Stimulated activated memory B cell treated with anti-CD40 and anti-IgM and Interleukin-4, amounts not matched to agents 10 μg/mL and 1 μg/mL and 100 μg/mL, for 72 hours (primary cell): ENCODE measurements around the gene RAB11FIP3.
"Not testable (repeated sequence)": the region's sequence is repeated elsewhere in the genome, so short reads cannot be mapped to it uniquely, and the experiment has no call there.

Experiments
- ATAC-seq: fragments of 150-1000 bp; cut with Tn5 transposase; 2 replicates; pipeline ENCODE4 v1.10.0; 2021
- H3K27ac Mint-ChIP-seq: one replicate; pipeline ENCODE4 v1.8.0; 2022; ENCODE audit warnings: mild to moderate bottlenecking, mixed read lengths
- H3K27me3 Mint-ChIP-seq: one replicate; pipeline ENCODE4 v1.8.0; 2022; ENCODE audit warnings: mixed read lengths
- H3K36me3 Mint-ChIP-seq: one replicate; pipeline ENCODE4 v1.8.0; 2022; ENCODE audit warnings: mixed read lengths
- H3K4me1 Mint-ChIP-seq: one replicate; pipeline ENCODE4 v1.8.0; 2022; ENCODE audit warnings: mixed read lengths
- H3K4me3 Mint-ChIP-seq: one replicate; pipeline ENCODE4 v1.8.0; 2022; ENCODE audit warnings: mild to moderate bottlenecking, moderate library complexity, mixed read lengths
- H3K9me3 Mint-ChIP-seq: one replicate; pipeline ENCODE4 v1.8.0; 2022; ENCODE audit warnings: mixed read lengths

The RAB11FIP3 gene

GRCh38 chr16:460787-461186 lies 35.3 kb downstream of the RAB11FIP3 start:
- Mint-ChIP-seq H3K4me1 (peaks cover 6% of the 10 kb centered on the region), H3K36me3 (peaks cover 30% of the 10 kb centered on the region), H3K27me3 (no peaks in the 10 kb centered on the region), H3K9me3 (no peaks in the 10 kb centered on the region), H3K27ac (no peak overlapping the region), H3K4me3 (no peak overlapping the region)
- ATAC-seq, result no peak

GRCh38 chr16:463071-463470 lies 37.6 kb downstream of the RAB11FIP3 start:
- no peak for ATAC-seq
- H3K4me1 Mint-ChIP-seq, result peaks cover 13% of the 10 kb centered on the region
- no peak overlapping the region for H3K4me3 Mint-ChIP-seq
- H3K36me3 Mint-ChIP-seq, result peaks cover 30% of the 10 kb centered on the region
- no peak overlapping the region for H3K27ac Mint-ChIP-seq
- H3K9me3 Mint-ChIP-seq, result no peaks in the 10 kb centered on the region
- H3K27me3 Mint-ChIP-seq, result no peaks in the 10 kb centered on the region

GRCh38 chr16:466651-467050 lies 41.2 kb downstream of the RAB11FIP3 start:
- ATAC-seq, result no peak
- Mint-ChIP-seq H3K27ac (no peak overlapping the region), H3K9me3 (no peaks in the 10 kb centered on the region), H3K4me1 (peaks cover 7% of the 10 kb centered on the region), H3K36me3 (peaks cover 36% of the 10 kb centered on the region), H3K27me3 (no peaks in the 10 kb centered on the region), H3K4me3 (no peak overlapping the region)

- not testable (repeated sequence) for H3K27me3 Mint-ChIP-seq, H3K9me3 Mint-ChIP-seq, H3K27ac Mint-ChIP-seq, H3K4me1 Mint-ChIP-seq, H3K4me3 Mint-ChIP-seq, ATAC-seq
- H3K36me3 Mint-ChIP-seq, result peaks cover 33% of the 10 kb centered on the region
These were observed 41.9 kb downstream of the RAB11FIP3 start for GRCh38 chr16:467249-467871.

- Mint-ChIP-seq H3K27me3 (no peaks in the 10 kb centered on the region), H3K9me3 (no peaks in the 10 kb centered on the region), H3K4me3 (no peak overlapping the region), H3K36me3 (peaks cover 30% of the 10 kb centered on the region), H3K4me1 (peaks cover 7% of the 10 kb centered on the region), H3K27ac (no peak overlapping the region)
- ATAC-seq, result no peak
These were observed 42.8 kb downstream of the RAB11FIP3 start for GRCh38 chr16:468068-468821.

- H3K4me1 Mint-ChIP-seq, H3K9me3 Mint-ChIP-seq, H3K27ac Mint-ChIP-seq, ATAC-seq, H3K27me3 Mint-ChIP-seq, H3K4me3 Mint-ChIP-seq: not testable (repeated sequence)
- H3K36me3 Mint-ChIP-seq, result peaks cover 33% of the 10 kb centered on the region
These were observed 44.0 kb downstream of the RAB11FIP3 start for GRCh38 chr16:469459-469858.

- Mint-ChIP-seq H3K36me3 (peaks cover 42% of the 10 kb centered on the region), H3K4me3 (no peak overlapping the region), H3K27me3 (no peaks in the 10 kb centered on the region), H3K9me3 (no peaks in the 10 kb centered on the region), H3K27ac (no peak overlapping the region), H3K4me1 (peaks cover 7% of the 10 kb centered on the region)
- ATAC-seq, result no peak
These were observed 45.0 kb downstream of the RAB11FIP3 start for GRCh38 chr16:470418-470817.

- Mint-ChIP-seq H3K9me3 (no peaks in the 10 kb centered on the region), H3K36me3 (peaks cover 42% of the 10 kb centered on the region), H3K4me1 (peaks cover 7% of the 10 kb centered on the region), H3K27me3 (no peaks in the 10 kb centered on the region), H3K27ac (no peak overlapping the region), H3K4me3 (no peak overlapping the region)
- no peak for ATAC-seq
These were observed 46.1 kb downstream of the RAB11FIP3 start for GRCh38 chr16:471353-472198.

- no peaks in the 10 kb centered on the region for H3K27me3 Mint-ChIP-seq
- no peaks in the 10 kb centered on the region for H3K9me3 Mint-ChIP-seq
- H3K4me1 Mint-ChIP-seq, result peaks cover 1% of the 10 kb centered on the region
- no peak overlapping the region for H3K4me3 Mint-ChIP-seq
- peaks cover 42% of the 10 kb centered on the region for H3K36me3 Mint-ChIP-seq
- no peak overlapping the region for H3K27ac Mint-ChIP-seq
- no peak for ATAC-seq
These were observed 46.7 kb downstream of the RAB11FIP3 start for GRCh38 chr16:472199-472504.

- no peaks in the 10 kb centered on the region for H3K9me3 Mint-ChIP-seq
- H3K4me3 Mint-ChIP-seq, result no peak overlapping the region
- ATAC-seq, result no peak
- no peak overlapping the region for H3K27ac Mint-ChIP-seq
- no peaks in the 10 kb centered on the region for H3K4me1 Mint-ChIP-seq
- H3K27me3 Mint-ChIP-seq, result no peaks in the 10 kb centered on the region
- peaks cover 40% of the 10 kb centered on the region for H3K36me3 Mint-ChIP-seq
These were observed 47.9 kb downstream of the RAB11FIP3 start for GRCh38 chr16:473046-474043.

GRCh38 chr16:474420-475122 lies 49.1 kb downstream of the RAB11FIP3 start:
- no peaks in the 10 kb centered on the region for H3K9me3 Mint-ChIP-seq
- no peak overlapping the region for H3K27ac Mint-ChIP-seq
- H3K4me1 Mint-ChIP-seq, result no peaks in the 10 kb centered on the region
- no peaks in the 10 kb centered on the region for H3K27me3 Mint-ChIP-seq
- peaks cover 38% of the 10 kb centered on the region for H3K36me3 Mint-ChIP-seq
- ATAC-seq, result no peak
- H3K4me3 Mint-ChIP-seq, result no peak overlapping the region

GRCh38 chr16:476039-476438 lies 50.6 kb downstream of the RAB11FIP3 start:
- Mint-ChIP-seq H3K36me3 (peaks cover 36% of the 10 kb centered on the region), H3K27me3 (no peaks in the 10 kb centered on the region), H3K4me3 (no peak overlapping the region), H3K4me1 (no peaks in the 10 kb centered on the region), H3K27ac (no peak overlapping the region), H3K9me3 (no peaks in the 10 kb centered on the region)
- ATAC-seq, result no peak

- H3K4me1 Mint-ChIP-seq, result no peaks in the 10 kb centered on the region
- H3K27ac Mint-ChIP-seq, result no peak overlapping the region
- ATAC-seq, result no peak
- H3K27me3 Mint-ChIP-seq, result no peaks in the 10 kb centered on the region
- no peaks in the 10 kb centered on the region for H3K9me3 Mint-ChIP-seq
- H3K4me3 Mint-ChIP-seq, result no peak overlapping the region
- peaks cover 28% of the 10 kb centered on the region for H3K36me3 Mint-ChIP-seq
These were observed 52.1 kb downstream of the RAB11FIP3 start for GRCh38 chr16:477301-478157.
